Measurements from ENCODE around the gene FASTK.

The FASTK gene

DNA sequence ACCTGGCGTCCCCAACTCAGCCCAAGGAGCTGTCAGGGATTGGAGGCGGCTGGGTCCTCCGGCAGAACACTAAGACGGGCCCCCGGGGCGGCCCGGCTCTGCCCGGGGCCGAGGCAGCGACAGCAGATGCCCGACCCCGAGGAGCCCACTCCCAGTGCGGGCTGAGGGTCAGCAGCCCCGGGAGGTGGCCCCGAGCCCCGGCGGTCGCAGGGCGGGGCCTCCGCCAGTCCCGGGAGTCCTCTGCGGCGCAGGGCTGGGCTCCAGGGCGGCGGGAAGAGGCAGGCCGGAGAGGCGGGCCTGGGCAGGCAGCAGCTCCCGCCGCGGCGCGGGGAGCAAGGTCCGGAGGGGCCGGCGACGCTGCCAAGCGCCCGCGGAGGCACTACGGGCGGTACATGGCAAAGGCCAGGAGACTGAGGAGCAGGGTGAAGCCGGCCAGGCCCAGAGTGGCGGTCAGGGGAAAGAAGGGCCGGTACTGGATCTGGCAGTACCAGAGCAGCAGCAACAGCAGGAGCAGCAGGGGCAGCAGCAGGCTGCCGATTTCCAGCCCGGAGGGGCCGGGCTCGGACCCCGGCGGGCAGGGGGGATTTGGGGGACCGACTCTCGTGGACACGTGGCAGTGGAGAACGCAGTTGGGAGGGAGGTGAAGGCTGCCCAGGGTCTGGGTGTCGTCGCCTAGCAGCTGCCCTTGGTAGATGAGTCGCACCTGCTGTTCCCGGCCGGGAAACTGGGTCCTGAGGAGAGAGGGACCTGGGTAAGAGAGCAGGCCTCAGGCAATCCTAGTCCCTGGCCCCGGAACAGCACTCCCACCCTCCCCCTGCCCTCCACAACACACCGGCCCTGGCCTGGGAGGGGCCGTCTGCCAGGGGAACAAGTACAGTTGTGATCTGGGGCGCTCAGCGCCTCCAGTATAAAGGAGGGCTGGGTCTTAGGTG, 827 bp upstream of the FASTK start:
- H4K20me1 ChIP-seq (ENCODE audit: insufficient read depth, low read length, poor library complexity, severe bottlenecking): peaks cover 14% of the 10 kb centered on the region
- H2AFZ ChIP-seq (ENCODE audit: low read length): no peak overlapping the region
- peaks cover 40% of the 10 kb centered on the region for H3K79me2 ChIP-seq (ENCODE audit: insufficient read depth, low read length)
- H3K4me2 ChIP-seq (ENCODE audit: low read depth, low read length, poor library complexity, severe bottlenecking): peak overlapping the region; percentile 88
- peak overlapping the region; percentile 99 for H3K9ac ChIP-seq (ENCODE audit: low read depth, low read length, poor library complexity, severe bottlenecking)
- H3K4me1 ChIP-seq (ENCODE audit: insufficient read depth, low read length, poor library complexity, severe bottlenecking): peaks cover 37% of the 10 kb centered on the region
- H3K36me3 ChIP-seq (ENCODE audit: insufficient read depth, low read length): peaks cover under 1% of the 10 kb centered on the region; the same call in 1 of the 2 replicates
- peak overlapping the region; percentile 100 for H3K4me3 ChIP-seq (ENCODE audit: low read length, poor library complexity, severe bottlenecking)
- H3K9me3 ChIP-seq (ENCODE audit: insufficient read depth, low read depth, low read length): no peaks in the 10 kb centered on the region
- no peaks in the 10 kb centered on the region for H3K9me2 ChIP-seq (replicated peaks; ENCODE audit: low read depth, low read length)
- no peaks in the 10 kb centered on the region for H3K27me3 ChIP-seq (ENCODE audit: insufficient read depth, low read length, poor library complexity, severe bottlenecking)
- TF ChIP-seq, protein P1, sequence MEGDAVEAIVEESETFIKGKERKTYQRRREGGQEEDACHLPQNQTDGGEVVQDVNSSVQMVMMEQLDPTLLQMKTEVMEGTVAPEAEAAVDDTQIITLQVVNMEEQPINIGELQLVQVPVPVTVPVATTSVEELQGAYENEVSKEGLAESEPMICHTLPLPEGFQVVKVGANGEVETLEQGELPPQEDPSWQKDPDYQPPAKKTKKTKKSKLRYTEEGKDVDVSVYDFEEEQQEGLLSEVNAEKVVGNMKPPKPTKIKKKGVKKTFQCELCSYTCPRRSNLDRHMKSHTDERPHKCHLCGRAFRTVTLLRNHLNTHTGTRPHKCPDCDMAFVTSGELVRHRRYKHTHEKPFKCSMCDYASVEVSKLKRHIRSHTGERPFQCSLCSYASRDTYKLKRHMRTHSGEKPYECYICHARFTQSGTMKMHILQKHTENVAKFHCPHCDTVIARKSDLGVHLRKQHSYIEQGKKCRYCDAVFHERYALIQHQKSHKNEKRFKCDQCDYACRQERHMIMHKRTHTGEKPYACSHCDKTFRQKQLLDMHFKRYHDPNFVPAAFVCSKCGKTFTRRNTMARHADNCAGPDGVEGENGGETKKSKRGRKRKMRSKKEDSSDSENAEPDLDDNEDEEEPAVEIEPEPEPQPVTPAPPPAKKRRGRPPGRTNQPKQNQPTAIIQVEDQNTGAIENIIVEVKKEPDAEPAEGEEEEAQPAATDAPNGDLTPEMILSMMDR (conservative IDR thresholded peaks at IDR 0.05; ENCODE audit: low read length): no peak
- 0 out of 2 replicates have a peak, but pooled peaks cover 5% of the 10 kb centered on the region for H3F3A ChIP-seq (ENCODE audit: low read depth)

DNA sequence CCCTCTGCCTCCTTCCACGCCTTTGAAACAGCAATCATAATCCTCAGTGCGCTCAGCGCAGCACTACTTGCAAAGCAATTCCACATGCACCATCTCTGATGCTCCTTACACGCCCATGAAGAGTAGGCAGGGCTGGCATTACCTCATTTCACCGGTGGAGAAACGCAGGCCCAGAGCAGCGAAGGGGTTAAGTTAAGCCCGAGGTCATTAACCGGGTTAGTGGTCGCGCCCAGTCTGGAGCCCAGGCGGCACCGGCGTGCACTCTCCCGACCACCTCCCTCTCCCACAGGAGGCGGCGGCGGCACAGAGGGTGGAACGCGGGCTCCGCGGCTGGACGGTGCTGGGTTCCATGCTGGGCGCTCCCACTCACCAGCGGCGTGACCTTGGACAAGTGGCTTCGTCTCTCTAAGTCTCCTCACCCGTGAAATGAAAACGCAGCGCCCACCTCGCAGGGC, 515 bp downstream of the FASTK start:
- H3F3A ChIP-seq (ENCODE audit: low read depth): 0 out of 2 replicates have a peak, but pooled peaks cover 5% of the 10 kb centered on the region
- peaks cover 29% of the 10 kb centered on the region for H3K4me1 ChIP-seq (ENCODE audit: insufficient read depth, low read length, poor library complexity, severe bottlenecking)
- peaks cover 14% of the 10 kb centered on the region for H4K20me1 ChIP-seq (ENCODE audit: insufficient read depth, low read length, poor library complexity, severe bottlenecking)
- H3K9me2 ChIP-seq (replicated peaks; ENCODE audit: low read depth, low read length): no peaks in the 10 kb centered on the region
- TF ChIP-seq, protein P1 (conservative IDR thresholded peaks at IDR 0.05; ENCODE audit: low read length): no peak
- TF ChIP-seq EZH2phosphoT487 (IDR thresholded peaks at IDR 0.05; ENCODE audit: borderline replicate concordance): no peak
- peak overlapping the region; percentile 100 for H3K4me3 ChIP-seq (ENCODE audit: low read length, poor library complexity, severe bottlenecking)
- peaks cover 40% of the 10 kb centered on the region for H3K79me2 ChIP-seq (ENCODE audit: insufficient read depth, low read length)
- H3K4me2 ChIP-seq (ENCODE audit: low read depth, low read length, poor library complexity, severe bottlenecking): peak overlapping the region; percentile 100
- peak overlapping the region; percentile 99 for H3K9ac ChIP-seq (ENCODE audit: low read depth, low read length, poor library complexity, severe bottlenecking)
- peaks cover 14% of the 10 kb centered on the region; the same call in 1 of the 2 replicates for H3K36me3 ChIP-seq (ENCODE audit: insufficient read depth, low read length)
- H3K27me3 ChIP-seq (ENCODE audit: insufficient read depth, low read length, poor library complexity, severe bottlenecking): no peaks in the 10 kb centered on the region
- peak overlapping the region; percentile 93 for H2AFZ ChIP-seq (ENCODE audit: low read length)
- H3K9me3 ChIP-seq (ENCODE audit: insufficient read depth, low read depth, low read length): no peaks in the 10 kb centered on the region

DNA sequence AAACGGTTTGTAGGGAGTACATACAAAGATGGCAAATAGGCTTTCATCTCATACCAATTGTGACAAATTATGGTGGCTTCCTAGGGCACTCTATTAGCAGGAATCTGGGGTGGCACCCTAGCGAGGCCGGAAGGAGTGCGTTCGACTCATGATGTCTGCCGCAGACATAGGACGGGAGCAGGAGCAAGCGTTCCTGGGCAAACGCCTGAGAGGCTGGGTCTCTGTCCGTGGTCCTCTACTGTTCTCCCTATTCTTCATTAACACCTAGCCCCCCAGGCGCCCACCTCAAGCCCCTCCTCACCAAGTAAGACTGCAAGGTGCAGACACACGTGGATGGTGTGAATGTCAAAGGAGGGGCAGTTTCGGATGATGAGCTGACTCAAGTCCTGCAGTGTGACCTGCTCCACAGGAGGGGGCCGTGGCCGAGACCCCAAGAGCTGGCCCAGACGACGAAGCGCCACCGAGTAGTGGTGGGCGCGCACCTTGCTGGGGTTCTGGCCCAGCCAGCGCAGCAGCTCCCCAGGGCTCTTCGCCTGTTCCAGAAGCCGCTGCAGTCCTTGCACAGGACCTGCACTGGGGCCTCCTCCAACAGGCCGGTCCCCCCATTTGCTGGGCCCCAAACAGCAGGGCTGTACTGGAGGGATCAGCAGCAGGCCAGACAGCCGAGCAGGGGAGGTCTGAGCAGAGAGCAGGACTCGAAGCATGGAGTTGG, 1.3 kb downstream of the FASTK start:
- peaks cover 14% of the 10 kb centered on the region for H4K20me1 ChIP-seq (ENCODE audit: insufficient read depth, low read length, poor library complexity, severe bottlenecking)
- H3K4me2 ChIP-seq (ENCODE audit: low read depth, low read length, poor library complexity, severe bottlenecking): peak overlapping the region; percentile 100
- H2AFZ ChIP-seq (ENCODE audit: low read length): no peak overlapping the region
- H3K9ac ChIP-seq (ENCODE audit: low read depth, low read length, poor library complexity, severe bottlenecking): peak overlapping the region; percentile 99
- H3K79me2 ChIP-seq (ENCODE audit: insufficient read depth, low read length): peaks cover 40% of the 10 kb centered on the region
- peak overlapping the region; percentile 100 for H3K4me3 ChIP-seq (ENCODE audit: low read length, poor library complexity, severe bottlenecking)
- peaks cover 25% of the 10 kb centered on the region for H3K4me1 ChIP-seq (ENCODE audit: insufficient read depth, low read length, poor library complexity, severe bottlenecking)
- H3K9me2 ChIP-seq (replicated peaks; ENCODE audit: low read depth, low read length): no peaks in the 10 kb centered on the region
- 0 out of 2 replicates have a peak, but pooled peaks cover 5% of the 10 kb centered on the region for H3F3A ChIP-seq (ENCODE audit: low read depth)
- H3K27me3 ChIP-seq (ENCODE audit: insufficient read depth, low read length, poor library complexity, severe bottlenecking): no peaks in the 10 kb centered on the region
- no peaks in the 10 kb centered on the region for H3K9me3 ChIP-seq (ENCODE audit: insufficient read depth, low read depth, low read length)
- TF ChIP-seq, protein P1 (conservative IDR thresholded peaks at IDR 0.05; ENCODE audit: low read length): no peak
- TF ChIP-seq EZH2phosphoT487 (IDR thresholded peaks at IDR 0.05; ENCODE audit: borderline replicate concordance): no peak
- peaks cover 21% of the 10 kb centered on the region; the same call in 1 of the 2 replicates for H3K36me3 ChIP-seq (ENCODE audit: insufficient read depth, low read length)

Data from Loucy (cell line).